Stomach smooth muscle (tissue), 2 donors: Measurements from ENCODE around the gene SLC35C1.

Source experiments
- H3K27ac ChIP-seq: one replicate; pipeline ENCODE4 v1.7.0; 2013; ENCODE audit warnings: mild to moderate bottlenecking, low read length, inconsistent platforms
- H3K27me3 ChIP-seq, 2 donors: one replicate each; pipeline ENCODE4 v1.7.0; 2013; ENCODE audit warnings: low read length in 2 of 2; ENCODE audit not compliant: insufficient read depth in 2 of 2, control insufficient read depth in 1 of 2
- H3K36me3 ChIP-seq, 2 donors: one replicate each; pipeline ENCODE4 v1.7.0; 2013; ENCODE audit warnings: low read length in 2 of 2; ENCODE audit not compliant: control insufficient read depth in 2 of 2, insufficient read depth in 2 of 2
- H3K4me1 ChIP-seq: one replicate; pipeline ENCODE4 v1.7.0; 2013; ENCODE audit warnings: low read length; ENCODE audit not compliant: control insufficient read depth, insufficient read depth
- H3K4me3 ChIP-seq, 2 donors: one replicate each; pipeline ENCODE4 v1.7.0; 2013; ENCODE audit warnings: low read length in 2 of 2
- H3K9ac ChIP-seq, 2 donors: one replicate each; pipeline ENCODE4 v1.7.0; 2013; ENCODE audit warnings: low read length in 2 of 2, mild to moderate bottlenecking in 1 of 2
- H3K9me3 ChIP-seq, 2 donors: one replicate each; pipeline ENCODE4 v1.7.0; 2013; ENCODE audit warnings: low read length in 2 of 2; ENCODE audit not compliant: control insufficient read depth in 2 of 2
- donor health status: healthy.
- donor health status: Pancreatic carcinoma.

The SLC35C1 gene

DNA sequence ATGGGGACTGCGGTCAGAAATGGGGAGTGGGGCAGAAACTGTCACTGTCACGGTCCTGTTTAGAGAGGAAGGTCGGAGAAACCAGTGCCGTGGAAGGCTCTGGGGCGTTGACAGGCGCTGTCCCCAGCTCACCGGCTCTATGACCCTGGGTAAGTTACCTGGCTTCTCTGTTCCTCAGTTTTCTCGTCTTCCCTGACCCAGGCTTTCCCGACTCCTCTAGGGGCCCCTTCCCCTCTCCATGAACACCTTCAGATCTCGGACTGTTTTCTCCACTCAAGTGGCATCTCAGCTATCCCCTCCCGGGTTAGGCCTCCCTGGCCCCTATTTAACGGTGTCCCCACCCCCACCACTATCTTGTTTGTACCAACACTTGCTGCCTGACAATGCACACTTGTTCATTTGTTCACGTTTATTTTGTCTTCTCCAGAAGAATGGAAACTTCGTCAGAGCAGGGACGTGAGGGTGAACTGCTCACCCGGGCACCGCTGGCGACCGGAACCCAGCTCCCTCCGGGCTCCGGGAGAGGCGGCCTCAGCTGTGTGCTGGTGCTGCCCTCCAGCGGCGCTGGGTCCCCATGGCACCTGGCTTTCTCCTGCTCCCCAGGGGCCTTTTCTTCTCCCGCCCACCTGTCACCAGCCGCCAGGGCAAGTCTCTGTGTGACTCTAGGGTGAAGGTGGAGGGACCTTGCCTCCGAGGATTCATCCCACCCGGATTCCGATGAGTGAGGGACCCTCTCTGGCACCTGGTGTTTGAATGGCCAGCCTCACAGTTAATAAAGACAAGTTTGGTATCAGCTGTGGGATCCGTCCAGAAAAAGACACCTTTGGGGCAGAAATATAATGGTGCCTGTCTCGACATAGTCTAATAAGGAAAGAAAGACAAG is 33.1 kb upstream of the SLC35C1 start:
- Histone ChIP-seq H3K9me3 (no peaks in the 10 kb centered on the region), H3K9ac (peak overlapping the region; percentile 59 to 80), H3K4me3 (peak overlapping the region; percentile 77 to 86), H3K36me3 (no peaks in the 10 kb centered on the region), H3K27ac (peak overlapping the region; percentile 49), H3K27me3 (peaks cover 0 to 4% of the 10 kb centered on the region in 2 donors), H3K4me1 (peaks cover 9% of the 10 kb centered on the region)

- H3K27ac ChIP-seq = no peak overlapping the region
- H3K27me3 ChIP-seq = peaks cover 0 to 2% of the 10 kb centered on the region in 2 donors
- H3K4me3 ChIP-seq = no peak overlapping the region
- no peak overlapping the region for H3K9ac ChIP-seq
- H3K36me3 ChIP-seq = no peaks in the 10 kb centered on the region
- H3K9me3 ChIP-seq = no peaks in the 10 kb centered on the region
- H3K4me1 ChIP-seq = peaks cover 9% of the 10 kb centered on the region
These were observed 32.5 kb upstream of the SLC35C1 start for GRCh38 chr11:45772449-45772774.

DNA sequence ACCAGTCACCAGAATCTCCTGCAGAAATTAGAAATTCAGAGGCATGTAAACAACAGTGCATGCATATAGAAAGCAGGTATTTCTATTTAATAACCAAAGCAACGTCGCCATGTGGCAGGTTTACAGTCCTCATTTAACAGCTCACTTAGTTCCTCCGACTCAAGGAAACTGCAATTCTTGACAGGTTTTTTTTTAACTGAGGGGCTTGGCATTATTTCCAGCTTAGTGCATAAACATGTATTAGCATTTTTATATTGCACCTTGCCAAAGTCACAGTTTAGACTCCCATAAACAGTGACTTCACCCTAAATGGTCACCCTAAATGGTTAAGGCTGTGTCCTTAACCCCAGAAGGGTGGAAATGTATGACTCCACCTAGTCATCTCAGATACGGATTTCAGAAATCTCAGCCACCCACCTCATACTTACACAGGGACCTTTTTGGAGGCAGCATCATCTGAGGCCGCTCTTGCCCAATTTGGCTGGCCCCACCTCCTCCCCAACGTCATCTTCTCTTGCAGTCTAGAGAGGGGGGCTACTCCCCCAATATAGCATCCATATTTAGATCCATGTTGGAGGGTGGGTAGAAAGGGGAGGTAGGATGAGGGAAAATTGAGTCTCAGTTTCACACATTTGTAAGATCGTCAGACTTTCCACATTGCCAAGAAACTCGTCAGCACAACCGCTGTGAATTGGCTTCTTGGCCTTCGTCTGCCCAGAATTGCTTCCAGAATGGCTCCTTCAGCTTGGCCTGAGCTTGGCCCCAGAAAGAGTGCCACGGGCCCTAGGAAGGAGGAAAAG is 31.8 kb upstream of the SLC35C1 start:
- H3K9me3 ChIP-seq = no peaks in the 10 kb centered on the region
- peaks cover 9% of the 10 kb centered on the region for H3K4me1 ChIP-seq
- H3K36me3 ChIP-seq = no peaks in the 10 kb centered on the region
- H3K9ac ChIP-seq = no peak overlapping the region
- no peak overlapping the region for H3K27ac ChIP-seq
- H3K4me3 ChIP-seq = no peak overlapping the region
- H3K27me3 ChIP-seq = no peaks in the 10 kb centered on the region

- H3K36me3 ChIP-seq = no peaks in the 10 kb centered on the region
- no peak overlapping the region for H3K4me3 ChIP-seq
- H3K27me3 ChIP-seq = no peaks in the 10 kb centered on the region
- no peak overlapping the region for H3K9ac ChIP-seq
- no peak overlapping the region for H3K27ac ChIP-seq
- H3K9me3 ChIP-seq = no peaks in the 10 kb centered on the region
- H3K4me1 ChIP-seq = peaks cover 9% of the 10 kb centered on the region
These were observed 30.9 kb upstream of the SLC35C1 start for GRCh38 chr11:45773786-45774655.

DNA sequence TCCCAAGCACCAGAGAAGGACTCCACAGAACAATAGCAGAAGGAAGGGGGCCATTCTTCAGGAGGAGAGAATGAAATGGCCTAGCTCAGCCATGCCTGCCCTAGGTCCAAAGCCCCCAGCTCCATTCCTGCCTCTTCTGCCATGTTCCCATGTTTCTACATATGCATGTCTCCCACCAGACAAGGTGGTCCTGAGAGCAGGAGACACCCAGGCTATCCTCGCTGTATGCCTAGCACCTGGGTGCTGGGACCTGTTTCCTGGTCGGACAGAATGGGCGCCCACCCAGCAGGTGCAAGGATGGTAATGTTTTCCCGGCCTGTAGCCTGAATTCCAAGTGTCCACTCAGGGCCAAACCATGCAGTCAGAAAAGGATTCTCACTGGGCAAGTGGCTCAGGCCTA is 30.2 kb upstream of the SLC35C1 start:
- Histone ChIP-seq H3K9ac (no peak overlapping the region), H3K4me3 (no peak overlapping the region), H3K36me3 (no peaks in the 10 kb centered on the region)

GRCh38 chr11:45777127-45777969 is 27.6 kb upstream of the SLC35C1 start:
- Histone ChIP-seq H3K4me1 (no peaks in the 10 kb centered on the region), H3K9ac (no peak overlapping the region), H3K27me3 (no peaks in the 10 kb centered on the region), H3K27ac (no peak overlapping the region), H3K4me3 (no peak overlapping the region), H3K9me3 (no peaks in the 10 kb centered on the region), H3K36me3 (no peaks in the 10 kb centered on the region)

More for the DNA sequence above, 30.2 kb upstream of the SLC35C1 start:
- peaks cover 9% of the 10 kb centered on the region for H3K4me1 ChIP-seq
- no peak overlapping the region for H3K27ac ChIP-seq
- H3K9me3 ChIP-seq = no peaks in the 10 kb centered on the region
- no peaks in the 10 kb centered on the region for H3K27me3 ChIP-seq

DNA sequence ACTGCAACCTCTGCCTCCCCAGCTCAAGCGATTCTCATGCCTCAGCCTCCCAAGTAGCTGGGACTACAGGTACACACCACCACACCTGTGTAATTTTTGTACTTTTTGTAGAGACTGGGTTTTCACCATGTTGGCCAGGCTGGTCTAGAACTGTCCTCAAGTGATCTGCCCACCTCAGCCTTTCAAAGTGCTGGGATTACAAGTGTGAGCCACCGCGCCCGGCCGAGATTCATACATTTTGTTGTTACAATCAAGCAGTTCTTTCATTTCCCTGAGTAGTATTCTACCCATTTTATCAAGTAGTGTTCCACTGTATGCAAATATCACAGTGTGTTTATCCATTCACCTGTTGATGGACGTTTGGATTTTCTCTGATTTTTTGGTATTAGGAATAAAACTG is 26.6 kb upstream of the SLC35C1 start:
- Histone ChIP-seq H3K36me3 (no peaks in the 10 kb centered on the region), H3K27ac (no peak overlapping the region), H3K9me3 (no peaks in the 10 kb centered on the region), H3K27me3 (no peaks in the 10 kb centered on the region), H3K4me3 (no peak overlapping the region), H3K4me1 (no peaks in the 10 kb centered on the region), H3K9ac (no peak overlapping the region)

DNA sequence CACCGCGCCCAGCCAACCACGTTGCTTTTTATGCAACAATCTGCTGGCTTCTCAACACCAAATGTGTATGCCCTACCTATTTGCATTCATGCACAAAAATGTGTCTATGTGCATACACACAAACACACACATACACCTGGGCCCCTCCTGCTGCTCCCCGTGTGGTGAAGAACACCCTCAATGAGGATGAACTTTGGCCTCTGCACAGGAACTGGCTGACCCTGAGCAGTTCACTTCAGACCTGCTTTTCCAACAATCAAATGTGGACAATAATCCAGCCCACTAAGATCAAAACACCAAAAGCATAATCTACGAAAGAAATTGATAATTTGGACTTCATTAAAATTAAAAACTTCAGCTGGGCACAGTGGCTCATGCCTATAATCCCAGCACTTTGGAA is 25.3 kb upstream of the SLC35C1 start:
- Histone ChIP-seq H3K4me3 (no peak overlapping the region), H3K9me3 (no peaks in the 10 kb centered on the region), H3K4me1 (no peaks in the 10 kb centered on the region), H3K27me3 (no peaks in the 10 kb centered on the region), H3K9ac (no peak overlapping the region), H3K36me3 (no peaks in the 10 kb centered on the region), H3K27ac (no peak overlapping the region)

- no peaks in the 10 kb centered on the region for H3K27me3 ChIP-seq
- no peak overlapping the region for H3K9ac ChIP-seq
- H3K36me3 ChIP-seq = no peaks in the 10 kb centered on the region
- no peaks in the 10 kb centered on the region for H3K4me1 ChIP-seq
- no peak overlapping the region for H3K4me3 ChIP-seq
- H3K9me3 ChIP-seq = peaks cover 0 to 3% of the 10 kb centered on the region in 2 donors
- H3K27ac ChIP-seq = no peak overlapping the region
These were observed 18.7 kb upstream of the SLC35C1 start for GRCh38 chr11:45786272-45786671.

DNA sequence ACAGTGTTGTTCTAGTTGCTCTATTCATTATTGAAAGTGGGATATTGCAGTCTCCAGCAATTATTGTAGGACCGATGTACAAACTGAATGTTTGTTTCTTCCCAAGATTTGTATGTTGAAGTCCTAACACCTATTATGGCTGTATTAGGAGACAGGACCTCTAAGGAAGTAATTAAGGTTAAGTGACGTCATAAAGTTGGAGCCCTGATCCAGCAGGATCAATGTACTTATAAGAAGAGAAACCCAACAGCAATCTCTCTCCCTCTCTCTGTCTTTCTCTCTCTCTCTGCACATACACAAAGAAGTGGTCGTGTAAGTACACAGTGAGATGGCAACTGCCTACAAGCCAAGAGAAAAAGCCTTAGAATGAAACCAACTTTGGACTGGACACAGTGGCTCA is 16.1 kb upstream of the SLC35C1 start:
- Histone ChIP-seq H3K4me3 (no peak overlapping the region), H3K9me3 (peaks cover 0 to 3% of the 10 kb centered on the region in 2 donors), H3K9ac (no peak overlapping the region), H3K4me1 (no peaks in the 10 kb centered on the region), H3K27ac (no peak overlapping the region), H3K27me3 (no peaks in the 10 kb centered on the region), H3K36me3 (no peaks in the 10 kb centered on the region)
